GM19397 (cell line): ENCODE data around the gene AFF1.
"Not testable (repeated sequence)": the region's sequence is repeated elsewhere in the genome, so short reads cannot be mapped to it uniquely, and the experiment has no call there.

Experiments used
- ATAC-seq: cut with Tn5 transposase; IDR thresholded peaks from one replicate; pipeline ENCODE4 v1.9.1; 2021; ENCODE audit warnings: mild to moderate bottlenecking, moderate library complexity; ENCODE audit not compliant: unreplicated experiment

The AFF1 gene

GRCh38 chr4:86975927-86976326 is 41.1 kb downstream of the AFF1 start:
- no peak for ATAC-seq

DNA sequence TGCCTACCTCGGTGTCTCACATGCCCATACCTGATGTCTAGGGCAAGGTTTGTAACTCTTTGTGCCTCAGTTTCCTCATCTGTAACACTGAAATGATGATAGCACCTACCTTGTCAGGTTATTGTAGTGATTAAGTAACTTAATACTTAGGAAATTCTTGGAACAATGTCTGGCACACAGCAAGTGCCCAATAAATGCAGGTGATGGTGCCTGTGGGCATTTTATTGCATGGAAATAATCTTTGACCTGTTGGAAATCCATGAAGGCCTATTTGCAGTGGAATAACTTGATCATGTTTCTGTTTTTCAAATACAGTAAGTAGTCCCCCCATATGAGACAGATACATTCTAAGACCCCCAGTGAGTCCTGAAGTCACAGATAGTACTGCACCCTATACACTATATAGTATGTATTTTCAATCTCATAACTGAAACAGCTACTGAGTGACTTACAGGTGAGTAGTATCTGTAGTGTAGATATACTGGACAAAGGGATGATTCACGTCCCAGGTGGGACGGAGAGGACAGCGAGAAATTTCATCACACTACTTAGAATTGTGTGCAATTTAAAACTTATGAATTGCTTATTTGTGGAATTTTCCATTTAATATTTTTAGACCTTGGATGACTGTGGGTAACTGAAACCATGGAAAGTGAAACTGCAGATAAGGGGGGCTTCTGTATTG is 42.1 kb downstream of the AFF1 start:
- ATAC-seq, result no peak

DNA sequence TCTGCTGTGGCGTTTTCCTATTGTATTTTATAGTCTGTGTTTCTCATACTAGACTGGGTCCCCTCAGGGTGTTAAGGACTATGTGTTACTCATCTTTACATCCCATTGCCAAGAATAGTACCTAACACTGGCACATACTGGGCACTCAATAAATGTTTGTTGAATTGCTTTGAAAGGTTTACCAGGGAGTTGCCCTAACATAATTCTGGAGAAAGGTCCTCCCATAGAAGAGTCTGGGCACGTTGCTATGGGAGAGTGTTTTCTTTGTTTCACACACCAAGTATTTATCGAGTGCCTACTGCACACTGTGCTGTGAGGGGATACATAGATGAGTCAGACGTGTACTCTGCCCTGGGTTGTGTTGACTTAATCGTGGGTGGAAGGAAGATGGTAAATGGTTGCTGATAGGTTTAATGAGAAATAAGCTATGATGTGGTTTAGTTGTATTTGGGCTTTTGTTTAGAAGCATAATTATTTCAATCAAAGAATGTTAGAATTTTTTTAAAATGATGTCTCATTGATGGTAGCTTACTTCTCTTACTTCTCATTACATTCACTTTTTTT is 42.9 kb downstream of the AFF1 start:
- ATAC-seq, result peak; percentile 68

- ATAC-seq, result no peak
These were observed 43.9 kb downstream of the AFF1 start for GRCh38 chr4:86978709-86979108.

GRCh38 chr4:86980230-86980629 is 45.4 kb downstream of the AFF1 start:
- no peak for ATAC-seq

DNA sequence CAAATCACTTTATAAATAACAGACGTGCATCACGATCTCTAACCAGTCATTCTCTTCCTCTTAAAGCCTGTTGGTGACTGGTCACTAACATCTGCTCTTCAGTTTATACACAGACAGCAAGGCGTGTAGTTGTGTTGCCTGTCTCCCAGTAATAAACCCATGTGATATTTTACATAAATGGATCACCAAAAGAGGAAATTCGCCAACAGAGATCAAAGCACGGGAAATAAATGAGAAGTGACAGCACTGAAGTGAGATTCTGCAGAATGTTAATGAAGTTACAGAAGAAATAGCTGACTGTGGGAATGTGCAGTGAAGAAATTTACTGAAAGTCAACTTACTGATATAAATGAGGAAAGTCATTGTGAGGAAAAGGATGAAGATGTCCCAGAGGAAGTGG is 47.0 kb downstream of the AFF1 start:
- ATAC-seq, result no peak

DNA sequence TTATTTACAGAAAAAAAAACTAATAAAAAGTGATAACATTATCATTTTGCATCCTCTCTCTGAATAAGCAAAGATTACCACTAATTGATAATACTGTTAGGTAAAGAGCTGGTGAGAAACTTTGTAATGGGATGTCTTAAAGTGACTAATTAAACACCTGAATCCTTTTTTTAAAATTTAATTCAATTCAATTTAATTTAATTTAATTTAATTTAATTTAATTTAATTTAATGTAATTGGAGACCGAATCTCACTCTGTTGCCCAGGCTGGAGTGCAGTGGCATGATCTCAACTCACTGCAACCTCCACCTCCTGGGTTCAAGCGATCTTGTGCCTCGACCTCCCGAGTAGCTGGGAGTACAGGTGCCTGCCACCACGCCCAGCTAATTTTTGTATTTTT is 51.0 kb downstream of the AFF1 start:
- not testable (repeated sequence) for ATAC-seq

GRCh38 chr4:86989658-86990057 is 54.8 kb downstream of the AFF1 start:
- not testable (repeated sequence) for ATAC-seq

- no peak for ATAC-seq
These were observed 55.7 kb downstream of the AFF1 start for GRCh38 chr4:86990510-86990909.

GRCh38 chr4:86991994-86992393 is 57.2 kb downstream of the AFF1 start:
- no peak for ATAC-seq

DNA sequence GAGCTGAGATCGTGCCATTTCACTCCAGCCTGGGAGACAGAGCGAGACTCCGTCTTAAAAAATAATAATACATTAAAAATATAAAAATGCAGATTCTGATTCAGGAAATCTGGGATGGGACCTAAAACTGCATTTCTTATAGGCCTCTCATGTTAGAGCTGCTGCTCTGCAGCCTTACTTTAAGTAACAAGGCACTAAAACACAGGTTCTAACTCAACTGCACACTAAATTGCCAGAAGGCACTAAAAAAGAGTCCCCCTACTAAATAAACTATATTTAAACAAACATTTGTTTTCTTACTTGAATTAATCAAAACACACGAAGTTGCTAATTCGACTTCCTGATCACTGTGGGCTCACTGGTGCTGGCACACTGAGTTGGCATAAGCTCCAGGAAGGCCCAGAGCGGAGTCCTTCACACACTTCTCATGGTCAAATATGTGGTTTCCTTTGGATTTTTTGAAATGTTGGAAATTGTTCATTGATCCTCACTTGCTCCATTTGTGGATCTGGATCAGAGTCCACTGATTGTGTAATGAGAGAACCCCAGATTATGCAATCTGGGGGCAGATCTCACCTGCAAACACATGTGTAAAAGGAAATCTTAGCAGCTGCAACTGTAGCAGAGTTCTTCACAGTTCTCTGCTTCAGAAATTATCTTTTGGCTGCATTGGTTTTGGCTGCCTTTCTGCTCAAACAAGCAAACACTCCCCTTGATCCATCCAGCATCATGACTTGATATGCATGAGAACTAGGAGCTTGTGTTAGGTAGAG is 59.3 kb downstream of the AFF1 start:
- ATAC-seq, result no peak

DNA sequence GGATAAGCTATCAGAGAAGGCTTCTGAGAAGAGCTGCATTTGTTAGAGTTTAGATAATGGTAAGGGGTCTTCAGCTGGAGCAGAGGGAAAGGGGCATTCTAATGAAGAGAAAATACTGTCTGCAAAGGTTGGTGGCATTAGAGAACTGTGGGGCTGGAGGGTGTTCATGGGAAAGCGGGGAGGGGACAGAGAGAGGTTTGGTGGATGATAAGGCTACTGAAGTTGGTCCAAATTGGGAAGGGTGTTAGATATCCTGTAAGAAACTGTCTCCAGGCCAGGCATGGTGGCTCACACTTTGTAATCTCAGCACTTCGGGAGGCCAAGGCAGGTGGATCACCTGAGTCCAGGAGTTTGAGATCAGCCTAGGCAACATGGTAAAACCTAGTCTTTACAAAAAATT is 59.9 kb downstream of the AFF1 start:
- no peak for ATAC-seq

DNA sequence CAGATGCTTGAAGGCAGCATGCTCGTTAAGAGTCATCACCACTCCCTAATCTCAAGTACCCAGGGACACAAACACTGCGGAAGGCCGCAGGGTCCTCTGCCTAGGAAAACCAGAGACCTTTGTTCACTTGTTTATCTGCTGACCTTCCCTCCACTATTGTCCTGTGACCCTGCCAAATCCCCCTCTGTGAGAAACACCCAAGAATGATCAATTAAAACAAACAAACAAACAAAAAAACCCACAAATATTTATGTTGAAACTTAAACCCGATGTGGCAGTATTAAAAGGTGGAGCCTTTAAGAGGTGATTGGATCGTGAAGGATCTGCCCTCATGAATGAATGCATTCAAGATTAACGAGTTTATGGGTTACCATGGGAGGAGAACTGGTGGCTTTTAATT is 61.7 kb downstream of the AFF1 start:
- ATAC-seq, result not testable (repeated sequence)

DNA sequence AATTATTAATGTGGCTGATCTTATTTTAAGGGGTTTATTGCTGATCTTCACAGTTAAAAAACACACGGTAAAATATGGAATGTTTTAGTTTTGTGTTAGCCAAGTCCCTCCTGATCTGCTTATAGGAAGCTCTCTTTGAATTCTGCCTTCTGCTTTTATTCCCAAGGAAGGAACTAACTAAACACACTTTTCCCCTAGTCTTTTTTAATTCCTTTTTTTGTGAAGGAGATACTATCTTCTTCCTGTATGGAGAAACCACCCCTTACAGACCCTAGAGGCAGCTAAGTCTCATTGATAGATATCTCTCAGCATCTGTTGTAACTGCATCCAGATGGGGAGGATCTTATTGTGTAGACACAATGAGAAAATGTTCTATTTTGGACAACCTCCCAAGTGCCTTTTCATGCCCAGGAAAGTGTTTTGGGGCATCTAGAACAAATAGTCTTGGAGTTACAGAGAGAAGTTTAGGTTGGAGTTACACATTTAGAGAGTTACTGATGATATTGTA is 64.4 kb downstream of the AFF1 start:
- ATAC-seq, result no peak

DNA sequence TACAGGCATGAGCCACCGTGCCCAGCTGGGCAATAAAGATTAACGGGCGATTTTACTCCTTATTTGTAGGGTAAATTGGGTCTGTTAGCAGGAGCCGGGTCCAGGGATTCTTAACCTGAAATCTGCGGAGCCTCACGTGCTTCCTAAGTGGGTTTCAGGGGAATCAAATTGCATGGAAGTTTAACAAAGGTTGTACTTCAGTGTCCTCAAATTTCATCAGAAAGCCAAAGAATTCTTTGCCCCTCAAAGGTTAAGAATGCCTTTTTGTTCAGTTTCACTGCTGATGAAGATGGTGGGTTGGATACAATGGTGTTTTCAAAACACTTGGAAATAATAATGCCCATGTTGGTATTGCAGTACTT is 67.9 kb downstream of the AFF1 start:
- no peak for ATAC-seq

DNA sequence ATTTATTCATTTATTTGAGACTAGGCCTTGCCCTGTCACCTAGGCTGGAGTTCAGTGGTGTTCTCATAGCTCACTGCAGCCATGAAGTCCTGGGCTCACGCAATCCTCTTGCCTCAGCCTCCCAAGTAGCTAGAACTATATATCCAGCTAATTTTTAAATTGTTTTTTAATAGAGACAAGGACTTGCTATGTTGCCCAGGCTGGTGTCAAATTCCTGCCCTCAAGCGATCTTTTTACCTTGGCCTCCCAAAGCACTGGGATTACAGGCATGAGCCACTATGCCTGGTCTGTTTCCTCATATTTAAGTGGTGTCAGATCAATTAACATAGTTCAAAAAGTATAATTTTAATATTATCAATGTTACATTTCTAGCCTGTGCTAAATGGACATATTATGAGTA is 68.5 kb downstream of the AFF1 start:
- no peak for ATAC-seq

DNA sequence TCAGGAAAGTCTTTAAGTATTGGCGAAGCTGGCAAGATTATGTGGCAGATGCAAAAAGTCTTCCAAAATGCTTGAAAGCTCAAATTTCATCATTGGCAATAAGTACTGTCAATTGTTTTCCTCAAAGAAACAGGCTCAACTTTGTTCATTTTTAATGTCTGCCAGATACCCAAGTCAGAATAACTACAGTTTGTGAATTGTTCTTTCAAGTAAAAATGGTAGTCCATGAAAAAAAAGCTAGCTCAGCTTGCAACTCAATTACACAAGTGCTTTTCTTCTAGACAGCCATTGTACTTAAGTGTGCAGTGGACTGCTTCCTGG is 70.5 kb downstream of the AFF1 start:
- no peak for ATAC-seq

- no peak for ATAC-seq
These were observed 71.0 kb downstream of the AFF1 start for GRCh38 chr4:87005690-87006425.

DNA sequence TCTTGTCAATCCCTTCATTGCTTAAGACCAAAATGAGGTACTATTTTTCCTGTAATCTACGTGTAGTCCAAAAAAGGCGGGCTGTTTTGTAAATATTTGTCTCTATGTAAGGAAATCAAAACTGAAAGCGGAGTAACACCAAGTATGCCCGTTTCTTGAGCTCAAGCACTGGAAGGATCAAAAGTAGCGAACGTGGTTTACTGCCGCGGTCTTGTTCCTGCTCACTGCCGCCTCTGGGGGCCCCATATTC is 71.5 kb downstream of the AFF1 start:
- ATAC-seq, result no peak

DNA sequence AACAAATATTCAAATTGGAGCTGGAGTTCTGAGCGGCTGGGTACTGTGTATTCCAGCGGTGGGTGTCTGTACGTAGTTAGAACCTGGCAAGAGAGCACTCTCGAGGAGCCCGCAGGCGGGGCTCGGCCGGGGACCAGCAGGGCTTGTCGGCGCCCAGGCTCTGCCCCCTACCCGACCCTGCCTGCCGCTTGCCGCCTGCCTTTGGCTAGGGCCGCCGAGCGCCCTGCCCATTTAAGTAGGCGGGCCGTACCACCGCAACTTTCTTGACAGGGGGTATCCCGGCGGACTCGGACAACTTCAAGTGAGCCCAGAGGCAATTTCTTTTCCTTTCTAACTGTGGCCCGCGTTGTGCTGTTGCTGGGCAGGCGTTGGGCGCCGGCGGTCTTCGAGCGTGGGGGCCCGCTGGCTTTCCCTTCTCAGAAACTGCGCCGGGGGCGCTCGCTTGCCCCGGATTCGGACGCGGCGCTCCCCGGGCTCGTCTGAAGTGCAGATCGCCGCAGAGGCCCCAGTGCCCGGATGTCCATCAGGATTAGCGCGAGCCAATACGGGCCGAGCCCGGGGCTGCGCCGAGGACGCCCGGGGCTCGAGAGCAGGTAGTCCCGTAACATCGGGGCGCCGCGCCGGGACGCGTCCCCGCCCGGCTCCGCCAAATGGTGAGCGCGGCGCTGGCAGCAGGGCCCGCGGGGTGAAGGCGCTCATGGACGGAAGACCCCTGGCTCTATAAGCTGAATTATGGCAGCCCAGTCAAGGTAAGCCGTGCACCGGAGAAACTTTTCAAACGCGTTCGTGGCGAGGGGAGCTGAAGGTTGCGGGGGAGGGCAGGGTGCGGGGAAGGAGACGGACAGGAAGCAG is 72.1 kb downstream of the AFF1 start:
- ATAC-seq, result peak; percentile 77
